Naive B cell (primary cell): ENCODE data around the gene DGKE. TPM values are rescaled to one million over a fixed set of nuclear protein-coding genes. Genes with fewer than 3 reads are reported as not detected.

Experiments used
- ATAC-seq, 2 donors: fragments of 150-1000 bp; cut with Tn5 transposase; 2 replicates each; pipeline ENCODE4 v1.10.0; 2021; ENCODE audit warnings: low read depth in 2 of 2, mild to moderate bottlenecking in 2 of 2, moderate library complexity in 2 of 2
- DNase-seq: peaks from one replicate; pipeline ENCODE4 v3.0.0; 2022
- H3K27ac Mint-ChIP-seq, 6 donors: one replicate each; pipeline ENCODE4 v1.8.0; 2020 to 2022; ENCODE audit warnings: mild to moderate bottlenecking in 6 of 6, mixed read lengths in 6 of 6, moderate library complexity in 5 of 6, inconsistent platforms in 2 of 6
- H3K27me3 Mint-ChIP-seq, 3 donors: one replicate each; pipeline ENCODE4 v1.8.0; 2021 to 2022; ENCODE audit warnings: mixed read lengths in 3 of 3, mild to moderate bottlenecking in 1 of 3
- H3K36me3 Mint-ChIP-seq, 2 donors: one replicate each; pipeline ENCODE4 v1.8.0; 2020 to 2022; ENCODE audit warnings: mixed read lengths in 2 of 2, inconsistent platforms in 1 of 2, mild to moderate bottlenecking in 1 of 2
- H3K4me1 Mint-ChIP-seq, 3 donors: one replicate each; pipeline ENCODE4 v1.8.0; 2020 to 2022; ENCODE audit warnings: mixed read lengths in 3 of 3, inconsistent platforms in 1 of 3, mild to moderate bottlenecking in 1 of 3, moderate library complexity in 1 of 3
- H3K4me3 Mint-ChIP-seq, 8 donors: one replicate each; pipeline ENCODE4 v1.8.0; 2020 to 2022; ENCODE audit warnings: mild to moderate bottlenecking in 8 of 8, mixed read lengths in 8 of 8, moderate library complexity in 8 of 8, inconsistent platforms in 2 of 8
- H3K9me3 Mint-ChIP-seq, 7 donors: one replicate each; pipeline ENCODE4 v1.8.0; 2020 to 2022; ENCODE audit warnings: mixed read lengths in 7 of 7, mild to moderate bottlenecking in 5 of 7, inconsistent platforms in 2 of 7, moderate library complexity in 1 of 7
- polyA plus RNA-seq, 6 donors: library from polyadenylated mRNA; unstranded; fragments of 300-500 nt; fragmentation: Illumina TruSeq; gene quantifications; one replicate each; pipeline ENCODE4 v1.2.3, GENCODE V29; 2021; ENCODE audit warnings: low read depth in 6 of 6

Gene DGKE
- polyA plus RNA-seq, 6 donors from 2014 or later = 1.3 to 4.1 (median 3.3) TPM

- DNase-seq (no peak), ATAC-seq (no peak)
- H3K4me1 Mint-ChIP-seq = peaks cover 6 to 11% (median 9%) of the 10 kb centered on the region in 3 donors
- peak overlapping the region in 1 of 8 donors; percentile 55 for H3K4me3 Mint-ChIP-seq
- no peaks in the 10 kb centered on the region for H3K27me3 Mint-ChIP-seq
- H3K27ac Mint-ChIP-seq = peak overlapping the region in 2 of 6 donors; percentile 22 to 59
- H3K36me3 Mint-ChIP-seq = no peaks in the 10 kb centered on the region
- H3K9me3 Mint-ChIP-seq = peaks cover 0 to 6% (median 2%) of the 10 kb centered on the region in 7 donors
Observed at GRCh38 chr17:56879280-56879679, 45.3 kb downstream of the DGKE start.

DNA sequence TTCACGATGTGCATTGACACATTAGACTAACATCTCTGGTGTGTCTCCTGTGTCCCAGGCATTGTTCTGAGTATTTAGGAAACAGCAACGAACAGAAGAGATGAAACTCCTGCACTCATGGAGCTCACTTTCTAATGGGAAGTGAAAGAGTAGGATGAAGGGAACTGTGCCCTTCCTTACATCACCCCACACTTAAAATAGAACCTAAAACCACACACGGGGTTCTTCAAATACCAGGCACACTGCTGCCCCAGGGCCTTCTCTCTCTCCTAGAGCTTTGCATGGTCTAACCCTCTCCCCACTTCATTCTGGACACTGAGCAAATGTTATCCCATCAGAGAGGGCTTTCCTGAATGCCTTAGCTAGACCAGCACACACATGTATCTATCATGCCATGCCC, 46.2 kb downstream of the DGKE start:
- no peak overlapping the region for H3K4me3 Mint-ChIP-seq
- no peak for DNase-seq
- peaks cover 0 to 2% of the 10 kb centered on the region in 2 donors for H3K36me3 Mint-ChIP-seq
- no peaks in the 10 kb centered on the region for H3K27me3 Mint-ChIP-seq
- peak overlapping the region in 2 of 6 donors; percentile 39 to 64 for H3K27ac Mint-ChIP-seq
- no peak for ATAC-seq
- peaks cover 6 to 11% (median 9%) of the 10 kb centered on the region in 3 donors for H3K4me1 Mint-ChIP-seq
- peaks cover 0 to 6% (median 2%) of the 10 kb centered on the region in 7 donors for H3K9me3 Mint-ChIP-seq

- H3K27me3 Mint-ChIP-seq = no peaks in the 10 kb centered on the region
- H3K4me3 Mint-ChIP-seq = no peak overlapping the region
- peaks cover 6 to 11% (median 9%) of the 10 kb centered on the region in 3 donors for H3K4me1 Mint-ChIP-seq
- H3K9me3 Mint-ChIP-seq = peaks cover 0 to 6% (median 2%) of the 10 kb centered on the region in 7 donors
- DNase-seq (no peak), ATAC-seq (no peak)
- peak overlapping the region in 2 of 6 donors; percentile 22 to 64 for H3K27ac Mint-ChIP-seq
- peaks cover 0 to 5% of the 10 kb centered on the region in 2 donors for H3K36me3 Mint-ChIP-seq
Observed at GRCh38 chr17:56880571-56880970, 46.6 kb downstream of the DGKE start.

DNA sequence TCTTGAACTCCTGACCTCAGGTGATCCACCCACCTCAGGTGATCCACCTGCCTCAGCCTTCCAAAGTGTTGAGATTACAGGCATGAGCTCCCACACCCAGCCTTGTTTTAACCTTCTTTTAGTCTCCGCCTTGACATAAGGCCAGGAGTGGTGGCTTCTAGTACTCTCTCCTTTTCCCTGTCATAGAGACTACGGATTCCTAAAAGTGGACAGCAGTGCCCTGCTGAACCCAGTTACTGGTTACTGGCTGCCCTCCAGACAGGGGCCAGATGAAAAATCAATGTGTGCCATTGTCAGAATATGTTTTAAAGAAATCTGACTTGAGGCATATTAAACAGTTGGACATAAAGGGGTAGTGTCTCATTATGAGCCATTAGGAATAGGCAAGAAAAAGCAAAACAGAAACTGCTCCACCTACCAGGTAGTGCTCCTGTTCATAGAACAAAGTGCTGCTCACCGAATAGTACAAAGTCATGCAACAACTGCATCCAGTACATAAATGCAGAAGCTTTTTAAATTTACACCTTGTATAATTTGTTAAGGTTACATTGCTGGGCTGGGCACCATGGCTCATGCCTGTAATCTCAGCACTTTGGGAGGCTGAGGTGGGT, 47.8 kb downstream of the DGKE start:
- ATAC-seq = no peak
- H3K9me3 Mint-ChIP-seq = peaks cover 0 to 6% (median 2%) of the 10 kb centered on the region in 7 donors
- H3K36me3 Mint-ChIP-seq = peaks cover 7 to 10% of the 10 kb centered on the region in 2 donors
- H3K27me3 Mint-ChIP-seq = no peaks in the 10 kb centered on the region
- H3K4me3 Mint-ChIP-seq = no peak overlapping the region
- peaks cover 6 to 11% (median 9%) of the 10 kb centered on the region in 3 donors for H3K4me1 Mint-ChIP-seq
- H3K27ac Mint-ChIP-seq = no peak overlapping the region
- no peak for DNase-seq

GRCh38 chr17:56883616-56884015, 49.7 kb downstream of the DGKE start:
- peaks cover 17 to 28% of the 10 kb centered on the region in 2 donors for H3K36me3 Mint-ChIP-seq
- no peak overlapping the region for H3K4me3 Mint-ChIP-seq
- DNase-seq (no peak), ATAC-seq (no peak)
- peaks cover 6 to 16% (median 12%) of the 10 kb centered on the region in 7 donors for H3K9me3 Mint-ChIP-seq
- peak overlapping the region in 2 of 6 donors; percentile 9 to 34 for H3K27ac Mint-ChIP-seq
- H3K27me3 Mint-ChIP-seq = no peaks in the 10 kb centered on the region
- peaks cover 4 to 5% (median 4%) of the 10 kb centered on the region in 3 donors for H3K4me1 Mint-ChIP-seq

GRCh38 chr17:56884483-56885311, 50.7 kb downstream of the DGKE start:
- peak overlapping the region in 1 of 8 donors; percentile 60 for H3K4me3 Mint-ChIP-seq
- no peaks in the 10 kb centered on the region for H3K27me3 Mint-ChIP-seq
- peaks cover 17 to 38% of the 10 kb centered on the region in 2 donors for H3K36me3 Mint-ChIP-seq
- no peak for DNase-seq
- ATAC-seq = no peak
- peaks cover 4 to 5% (median 4%) of the 10 kb centered on the region in 3 donors for H3K4me1 Mint-ChIP-seq
- peaks cover 6 to 19% (median 15%) of the 10 kb centered on the region in 7 donors for H3K9me3 Mint-ChIP-seq
- H3K27ac Mint-ChIP-seq = peak overlapping the region in 1 of 6 donors; percentile 13

GRCh38 chr17:56885312-56885657, 51.3 kb downstream of the DGKE start:
- no peak for ATAC-seq
- peak overlapping the region in 3 of 6 donors; percentile 13 to 65 (median 45) for H3K27ac Mint-ChIP-seq

DNA sequence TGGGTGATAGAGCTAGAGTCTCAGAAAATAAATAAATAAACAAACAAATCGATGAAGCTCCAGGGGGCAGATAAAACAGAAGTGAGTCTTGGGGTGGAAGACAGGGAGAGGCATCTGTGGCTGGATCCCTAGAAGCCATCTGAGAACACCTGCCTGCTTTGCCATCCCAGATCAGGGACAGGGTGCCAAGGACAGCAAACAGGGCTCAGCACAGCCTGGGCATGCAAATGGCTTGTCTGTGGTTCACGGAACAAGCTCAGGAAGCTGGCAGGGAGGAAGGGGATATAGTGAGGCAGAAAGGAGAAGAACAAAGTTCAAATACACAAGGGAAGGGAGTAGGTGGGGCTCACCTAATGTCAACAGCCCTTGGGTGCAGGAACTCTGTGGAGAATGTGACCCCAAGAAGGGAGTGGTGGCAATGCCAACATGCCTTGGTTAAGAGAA, 52.4 kb downstream of the DGKE start:
- peaks cover 6 to 19% (median 15%) of the 10 kb centered on the region in 7 donors for H3K9me3 Mint-ChIP-seq

More at GRCh38 chr17:56885312-56885657, 51.3 kb downstream of the DGKE start:
- Mint-ChIP-seq H3K27me3 (no peaks in the 10 kb centered on the region), H3K4me3 (peak overlapping the region in 1 of 8 donors; percentile 60), H3K36me3 (peaks cover 17 to 44% of the 10 kb centered on the region in 2 donors), H3K9me3 (peaks cover 6 to 19% (median 15%) of the 10 kb centered on the region in 7 donors), H3K4me1 (peaks cover 0 to 5% (median 3%) of the 10 kb centered on the region in 3 donors)
- DNase-seq = no peak

GRCh38 chr17:56887105-56887504, 53.2 kb downstream of the DGKE start:
- Mint-ChIP-seq H3K4me1 (peaks cover 0 to 5% (median under 1%) of the 10 kb centered on the region in 3 donors), H3K27me3 (no peaks in the 10 kb centered on the region), H3K9me3 (peaks cover 6 to 19% (median 15%) of the 10 kb centered on the region in 7 donors), H3K4me3 (no peak overlapping the region), H3K36me3 (peaks cover 20 to 47% of the 10 kb centered on the region in 2 donors), H3K27ac (peak overlapping the region in 1 of 6 donors; percentile 60)
- no peak for DNase-seq
- no peak for ATAC-seq

More for the DNA sequence above, 52.4 kb downstream of the DGKE start:
- peaks cover 0 to 5% (median 0%) of the 10 kb centered on the region in 3 donors for H3K4me1 Mint-ChIP-seq
- DNase-seq (no peak), ATAC-seq (no peak)
- no peaks in the 10 kb centered on the region for H3K27me3 Mint-ChIP-seq
- H3K36me3 Mint-ChIP-seq = peaks cover 17 to 46% of the 10 kb centered on the region in 2 donors
- peak overlapping the region in 2 of 6 donors; percentile 47 to 80 for H3K27ac Mint-ChIP-seq
- no peak overlapping the region for H3K4me3 Mint-ChIP-seq

- Mint-ChIP-seq H3K4me1 (peaks cover 0 to 12% (median 8%) of the 10 kb centered on the region in 3 donors), H3K27ac (peak overlapping the region in 1 of 6 donors; percentile 66), H3K4me3 (peak overlapping the region in 1 of 8 donors; percentile 31), H3K27me3 (no peaks in the 10 kb centered on the region), H3K9me3 (peaks cover 6 to 19% (median 15%) of the 10 kb centered on the region in 7 donors), H3K36me3 (peaks cover 27 to 54% of the 10 kb centered on the region in 2 donors)
- ATAC-seq (no peak), DNase-seq (no peak)
Observed at GRCh38 chr17:56887552-56888467, 53.9 kb downstream of the DGKE start.

GRCh38 chr17:56890390-56890789, 56.4 kb downstream of the DGKE start:
- Mint-ChIP-seq H3K4me1 (peaks cover 0 to 22% (median 19%) of the 10 kb centered on the region in 3 donors), H3K27me3 (no peaks in the 10 kb centered on the region), H3K36me3 (peaks cover 49% of the 10 kb centered on the region in 2 donors), H3K27ac (peak overlapping the region in 1 of 6 donors; percentile 49), H3K4me3 (no peak overlapping the region), H3K9me3 (peaks cover 6 to 19% (median 15%) of the 10 kb centered on the region in 7 donors)
- DNase-seq (no peak), ATAC-seq (no peak)

GRCh38 chr17:56890906-56891674, 57.1 kb downstream of the DGKE start:
- H3K4me3 Mint-ChIP-seq = no peak overlapping the region
- peaks cover under 1 to 22% (median 19%) of the 10 kb centered on the region in 3 donors for H3K4me1 Mint-ChIP-seq
- no peak for ATAC-seq
- peaks cover 6 to 19% (median 15%) of the 10 kb centered on the region in 7 donors for H3K9me3 Mint-ChIP-seq
- no peak for DNase-seq
- peaks cover 48% of the 10 kb centered on the region in 2 donors for H3K36me3 Mint-ChIP-seq
- H3K27me3 Mint-ChIP-seq = no peaks in the 10 kb centered on the region
- H3K27ac Mint-ChIP-seq = peak overlapping the region in 1 of 6 donors; percentile 49
